HUDEP-2 (cell line): ENCODE data around the gene ULK4.
"Not testable (repeated sequence)": the region's sequence is repeated elsewhere in the genome, so short reads cannot be mapped to it uniquely, and the experiment has no call there.

Experiments
- DNase-seq, 76 experiments: peaks; one replicate each; lab custom pipeline; 2025; ENCODE audit not compliant: unreplicated experiment in 76 of 76; lab: John Stamatoyannopoulos, UW

The ULK4 gene

GRCh38 chr3:41404582-41404981 is 557.3 kb downstream of the ULK4 start:
- no peak for DNase-seq

- DNase-seq, result no peak
These were observed 567.0 kb downstream of the ULK4 start for GRCh38 chr3:41394896-41395295.

GRCh38 chr3:41370765-41371535 is 591.0 kb downstream of the ULK4 start:
- not testable (repeated sequence) for DNase-seq

- no peak for DNase-seq
These were observed 591.6 kb downstream of the ULK4 start for GRCh38 chr3:41370307-41370706.

GRCh38 chr3:41369838-41370237 is 592.1 kb downstream of the ULK4 start:
- DNase-seq, result no peak

- no peak for DNase-seq
These were observed 595.9 kb downstream of the ULK4 start for GRCh38 chr3:41365973-41366372.

- no peak for DNase-seq
These were observed 597.2 kb downstream of the ULK4 start for GRCh38 chr3:41364736-41365135.

- DNase-seq, result no peak
These were observed 597.9 kb downstream of the ULK4 start for GRCh38 chr3:41363830-41364523.

GRCh38 chr3:41362638-41363559 is 599.0 kb downstream of the ULK4 start:
- DNase-seq, result no peak

GRCh38 chr3:41357271-41357670 is 604.6 kb downstream of the ULK4 start:
- no peak for DNase-seq

GRCh38 chr3:41356775-41357174 is 605.1 kb downstream of the ULK4 start:
- DNase-seq, result no peak

GRCh38 chr3:41352510-41352909 is 609.4 kb downstream of the ULK4 start:
- DNase-seq, result no peak

- DNase-seq, result no peak
These were observed 611.5 kb downstream of the ULK4 start for GRCh38 chr3:41350441-41350840.

GRCh38 chr3:41348401-41348800 is 613.5 kb downstream of the ULK4 start:
- DNase-seq, result no peak

GRCh38 chr3:41346698-41347270 is 615.1 kb downstream of the ULK4 start:
- DNase-seq, result no peak

- DNase-seq, result no peak
These were observed 616.1 kb downstream of the ULK4 start for GRCh38 chr3:41345788-41346187.

- no peak for DNase-seq
These were observed 622.1 kb downstream of the ULK4 start for GRCh38 chr3:41339758-41340157.

- DNase-seq, result no peak
These were observed 623.6 kb downstream of the ULK4 start for GRCh38 chr3:41338276-41338675.

- no peak for DNase-seq
These were observed 627.5 kb downstream of the ULK4 start for GRCh38 chr3:41334426-41334825.

GRCh38 chr3:41331041-41331440 is 630.9 kb downstream of the ULK4 start:
- DNase-seq, result no peak

- DNase-seq, result no peak
These were observed 631.4 kb downstream of the ULK4 start for GRCh38 chr3:41330465-41330864.
